ENCODE data around the gene MTFR2. TPM values are rescaled to one million over a fixed set of nuclear protein-coding genes. Genes with fewer than 3 reads are reported as not detected.
"Not testable (repeated sequence)": the region's sequence is repeated elsewhere in the genome, so short reads cannot be mapped to it uniquely, and the experiment has no call there.

Gene MTFR2
- total RNA-seq, 1 experiment from 2014 or later, result 6.0 TPM

DNA sequence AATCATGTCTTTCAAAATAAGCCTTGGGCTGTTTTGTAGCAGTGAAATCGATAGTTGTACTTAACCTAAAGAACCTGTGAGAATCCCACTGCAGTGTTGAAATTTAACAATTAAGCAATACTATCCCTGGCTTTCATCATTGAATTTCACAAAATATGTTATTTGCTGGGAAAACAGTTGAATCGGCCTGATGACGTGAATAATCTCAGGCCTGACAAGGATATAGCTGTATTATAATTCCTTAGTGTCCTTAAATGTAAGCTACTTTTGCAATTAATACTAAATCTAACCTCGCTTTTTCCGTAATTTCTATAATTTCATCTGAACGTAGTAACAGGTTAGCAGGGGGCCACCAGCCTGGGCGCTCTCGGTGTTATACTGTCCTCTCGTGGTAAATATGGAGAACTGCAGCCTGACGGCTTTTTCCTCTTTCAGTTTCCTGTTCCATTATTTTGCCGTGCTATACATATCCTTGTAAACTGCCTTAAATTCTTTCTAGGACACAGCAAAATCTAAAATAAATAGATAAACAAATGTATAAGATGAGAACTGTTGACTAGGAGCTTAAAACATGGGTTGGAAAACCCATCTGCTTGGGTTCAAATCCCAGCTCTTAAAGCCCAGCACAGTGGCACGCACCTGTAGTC is 24.0 kb downstream of the MTFR2 start:
- Mint-ChIP-seq H3K4me1 (ENCODE audit: insufficient read depth, unreplicated experiment) (peaks cover 9% of the 10 kb centered on the region), H3K4me3 (ENCODE audit: unreplicated experiment) (no peak overlapping the region), H3K27me3 (ENCODE audit: insufficient read depth, unreplicated experiment) (no peaks in the 10 kb centered on the region), H3K36me3 (ENCODE audit: insufficient read depth, unreplicated experiment) (peaks cover 8% of the 10 kb centered on the region), H3K9me3 (ENCODE audit: unreplicated experiment) (no peaks in the 10 kb centered on the region), H3K27ac (ENCODE audit: low read depth, unreplicated experiment) (peak overlapping the region; percentile 41)
- intact Hi-C loops (cut with micrococcal nuclease), result loop anchor here (1.0 to 10.0 kb wide), 6 partner anchors 194 to 775 kb away; no protein-coding TSS in a partner anchor
- BruUV-seq (replicated peaks), result no TSS peak
- peak; percentile 75 for DNase-seq (ENCODE audit: unreplicated experiment)
- TF ChIP-seq, protein P1, sequence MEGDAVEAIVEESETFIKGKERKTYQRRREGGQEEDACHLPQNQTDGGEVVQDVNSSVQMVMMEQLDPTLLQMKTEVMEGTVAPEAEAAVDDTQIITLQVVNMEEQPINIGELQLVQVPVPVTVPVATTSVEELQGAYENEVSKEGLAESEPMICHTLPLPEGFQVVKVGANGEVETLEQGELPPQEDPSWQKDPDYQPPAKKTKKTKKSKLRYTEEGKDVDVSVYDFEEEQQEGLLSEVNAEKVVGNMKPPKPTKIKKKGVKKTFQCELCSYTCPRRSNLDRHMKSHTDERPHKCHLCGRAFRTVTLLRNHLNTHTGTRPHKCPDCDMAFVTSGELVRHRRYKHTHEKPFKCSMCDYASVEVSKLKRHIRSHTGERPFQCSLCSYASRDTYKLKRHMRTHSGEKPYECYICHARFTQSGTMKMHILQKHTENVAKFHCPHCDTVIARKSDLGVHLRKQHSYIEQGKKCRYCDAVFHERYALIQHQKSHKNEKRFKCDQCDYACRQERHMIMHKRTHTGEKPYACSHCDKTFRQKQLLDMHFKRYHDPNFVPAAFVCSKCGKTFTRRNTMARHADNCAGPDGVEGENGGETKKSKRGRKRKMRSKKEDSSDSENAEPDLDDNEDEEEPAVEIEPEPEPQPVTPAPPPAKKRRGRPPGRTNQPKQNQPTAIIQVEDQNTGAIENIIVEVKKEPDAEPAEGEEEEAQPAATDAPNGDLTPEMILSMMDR (IDR thresholded peaks at IDR 0.05; ENCODE audit: unreplicated experiment), result peak; percentile 99
- CTCF ChIA-PET, result interaction anchor here (0.6 to 3.1 kb wide), 111 partner anchors 10 to 808 kb away, joined by 3 to 143 read pairs (median 4); no protein-coding TSS in a partner anchor
- POLR2A ChIA-PET, result interaction anchor here (0.7 to 1.5 kb wide), 11 partner anchors 11 to 728 kb away, joined by 3 to 8 read pairs (median 4); no protein-coding TSS in a partner anchor

DNA sequence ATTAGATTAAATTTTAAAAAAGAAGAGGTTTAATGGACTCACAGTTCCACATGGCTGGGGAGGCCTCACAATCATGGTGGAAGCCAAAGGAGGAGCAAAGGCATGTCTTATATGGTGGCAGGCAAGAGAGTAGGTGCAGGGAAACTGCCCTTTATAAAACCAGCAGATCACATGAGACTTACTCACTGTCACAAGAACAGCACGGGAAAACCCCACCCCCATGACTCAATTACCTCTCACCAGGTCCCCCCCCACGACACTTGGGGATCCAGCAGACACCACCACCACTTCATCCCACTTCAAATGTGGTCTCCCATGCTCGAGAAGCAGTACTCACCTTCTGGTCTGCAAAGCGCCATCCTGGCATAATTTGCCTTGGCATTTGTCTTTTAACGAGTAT is 24.6 kb downstream of the MTFR2 start:
- no peak overlapping the region for H3K27ac Mint-ChIP-seq (ENCODE audit: low read depth, unreplicated experiment)
- no peak overlapping the region for H3K4me3 Mint-ChIP-seq (ENCODE audit: unreplicated experiment)
- TF ChIP-seq, protein P1 (IDR thresholded peaks at IDR 0.05; ENCODE audit: unreplicated experiment), result no peak
- DNase-seq (ENCODE audit: unreplicated experiment), result peak; percentile 31
- ChIA-PET CTCF (interaction anchor here (0.6 to 3.1 kb wide), 74 partner anchors 10 to 780 kb away, joined by 3 to 143 read pairs (median 6); no protein-coding TSS in a partner anchor), POLR2A (interaction anchor here (1.1 to 1.5 kb wide), 3 partner anchors 690 to 720 kb away, joined by 3 to 7 read pairs (median 3); no protein-coding TSS in a partner anchor)
- peaks cover 9% of the 10 kb centered on the region for H3K4me1 Mint-ChIP-seq (ENCODE audit: insufficient read depth, unreplicated experiment)
- no TSS peak for BruUV-seq (replicated peaks)
- H3K9me3 Mint-ChIP-seq (ENCODE audit: unreplicated experiment), result no peaks in the 10 kb centered on the region
- peaks cover 8% of the 10 kb centered on the region for H3K36me3 Mint-ChIP-seq (ENCODE audit: insufficient read depth, unreplicated experiment)
- intact Hi-C loops (cut with micrococcal nuclease), result loop anchor here (10.0 kb wide), 1 partner anchor 291 kb away; no protein-coding TSS in a partner anchor
- H3K27me3 Mint-ChIP-seq (ENCODE audit: insufficient read depth, unreplicated experiment), result no peaks in the 10 kb centered on the region

DNA sequence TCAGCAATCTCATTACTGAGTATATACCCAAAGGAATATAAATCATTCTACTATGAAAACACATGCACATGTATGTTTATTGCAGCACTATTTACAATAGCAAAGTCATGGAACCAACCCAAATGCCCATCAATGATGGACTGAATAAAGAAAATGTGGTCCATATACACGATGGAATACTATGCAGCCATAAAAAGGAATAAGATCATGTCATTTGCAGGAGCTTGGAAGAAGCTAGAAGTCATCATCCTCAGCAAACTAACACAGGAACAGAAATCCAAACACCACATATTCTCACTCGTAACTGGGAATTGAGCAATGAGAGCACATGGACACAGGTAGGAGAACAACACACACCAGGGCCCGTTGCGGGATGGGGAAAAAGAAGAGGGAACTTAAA is 25.1 kb downstream of the MTFR2 start:
- DNase-seq (ENCODE audit: unreplicated experiment); H3K9me3 Mint-ChIP-seq (ENCODE audit: unreplicated experiment); H3K4me1 Mint-ChIP-seq (ENCODE audit: insufficient read depth, unreplicated experiment); BruUV-seq (replicated peaks); H3K36me3 Mint-ChIP-seq (ENCODE audit: insufficient read depth, unreplicated experiment); H3K27ac Mint-ChIP-seq (ENCODE audit: low read depth, unreplicated experiment); H3K4me3 Mint-ChIP-seq (ENCODE audit: unreplicated experiment); POLR2A ChIA-PET; H3K27me3 Mint-ChIP-seq (ENCODE audit: insufficient read depth, unreplicated experiment): not testable (repeated sequence)
- intact Hi-C loops (cut with micrococcal nuclease), result loop anchor here (10.0 kb wide), 1 partner anchor 290 kb away; no protein-coding TSS in a partner anchor
- CTCF ChIA-PET, result interaction anchor here (0.6 to 1.8 kb wide), 3 partner anchors 687 to 805 kb away, joined by 3 to 6 read pairs (median 3); no protein-coding TSS in a partner anchor

DNA sequence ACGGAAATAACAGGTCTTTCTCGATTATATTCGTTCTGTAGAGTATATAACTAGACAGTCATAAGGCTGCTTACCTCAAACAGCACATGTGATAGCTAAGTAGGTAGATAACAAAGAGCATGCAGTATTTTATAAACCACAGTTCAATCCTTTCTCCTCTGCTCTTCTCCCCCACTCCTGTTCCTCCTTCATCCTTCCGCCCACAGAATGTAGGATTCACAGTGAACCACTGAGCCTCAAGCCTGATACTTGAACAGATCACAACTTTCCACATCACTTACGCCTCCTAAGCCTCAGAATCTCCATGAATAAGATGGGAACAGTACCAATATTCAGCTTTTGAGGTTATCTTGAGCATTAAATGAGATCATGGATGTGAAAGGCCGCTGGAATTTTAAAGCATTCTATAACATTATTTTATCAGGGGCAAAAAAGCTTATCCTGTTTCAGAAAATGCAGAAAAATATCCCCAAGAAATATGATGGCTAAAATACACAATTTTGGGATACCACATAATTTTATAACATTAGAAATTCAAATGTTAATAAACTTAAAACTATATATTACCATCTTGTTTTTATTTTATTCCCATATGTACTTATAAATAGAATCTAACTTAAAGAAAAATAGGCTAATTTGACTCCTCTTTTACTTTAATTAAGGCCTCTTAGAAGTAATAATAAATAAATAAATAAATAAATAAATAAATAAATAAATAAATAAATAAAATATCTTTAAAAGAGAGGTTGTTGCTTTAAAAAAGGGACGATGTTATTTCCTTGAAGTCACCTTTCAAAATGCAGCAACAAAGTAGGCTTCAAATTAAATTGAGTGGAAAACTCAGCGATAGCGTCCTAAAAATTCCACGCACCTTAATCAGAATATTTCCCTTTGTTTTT is 33.4 kb downstream of the MTFR2 start:
- TF ChIP-seq, protein P1 (IDR thresholded peaks at IDR 0.05; ENCODE audit: unreplicated experiment), result no peak
- Mint-ChIP-seq H3K27ac (ENCODE audit: low read depth, unreplicated experiment) (no peak overlapping the region), H3K4me1 (ENCODE audit: insufficient read depth, unreplicated experiment) (no peaks in the 10 kb centered on the region), H3K27me3 (ENCODE audit: insufficient read depth, unreplicated experiment) (no peaks in the 10 kb centered on the region), H3K9me3 (ENCODE audit: unreplicated experiment) (no peaks in the 10 kb centered on the region), H3K36me3 (ENCODE audit: insufficient read depth, unreplicated experiment) (no peaks in the 10 kb centered on the region), H3K4me3 (ENCODE audit: unreplicated experiment) (no peak overlapping the region)
- no TSS peak for BruUV-seq (replicated peaks)
- intact Hi-C loops (cut with micrococcal nuclease), result no loop called here
- ChIA-PET CTCF (interaction anchor here (1.0 to 3.9 kb wide), 2 partner anchors 10 to 680 kb away, joined by 3 to 25 read pairs; no protein-coding TSS in a partner anchor), POLR2A (interaction anchor here (0.5 to 0.6 kb wide), 3 partner anchors 30 to 342 kb away, joined by 3 to 4 read pairs (median 3); no protein-coding TSS in a partner anchor)
- no peak for DNase-seq (ENCODE audit: unreplicated experiment)

All from MCF 10A (cell line).